ENCODE data around the gene CIDEC.

CIDEC gene, protein sequence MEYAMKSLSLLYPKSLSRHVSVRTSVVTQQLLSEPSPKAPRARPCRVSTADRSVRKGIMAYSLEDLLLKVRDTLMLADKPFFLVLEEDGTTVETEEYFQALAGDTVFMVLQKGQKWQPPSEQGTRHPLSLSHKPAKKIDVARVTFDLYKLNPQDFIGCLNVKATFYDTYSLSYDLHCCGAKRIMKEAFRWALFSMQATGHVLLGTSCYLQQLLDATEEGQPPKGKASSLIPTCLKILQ

DNA sequence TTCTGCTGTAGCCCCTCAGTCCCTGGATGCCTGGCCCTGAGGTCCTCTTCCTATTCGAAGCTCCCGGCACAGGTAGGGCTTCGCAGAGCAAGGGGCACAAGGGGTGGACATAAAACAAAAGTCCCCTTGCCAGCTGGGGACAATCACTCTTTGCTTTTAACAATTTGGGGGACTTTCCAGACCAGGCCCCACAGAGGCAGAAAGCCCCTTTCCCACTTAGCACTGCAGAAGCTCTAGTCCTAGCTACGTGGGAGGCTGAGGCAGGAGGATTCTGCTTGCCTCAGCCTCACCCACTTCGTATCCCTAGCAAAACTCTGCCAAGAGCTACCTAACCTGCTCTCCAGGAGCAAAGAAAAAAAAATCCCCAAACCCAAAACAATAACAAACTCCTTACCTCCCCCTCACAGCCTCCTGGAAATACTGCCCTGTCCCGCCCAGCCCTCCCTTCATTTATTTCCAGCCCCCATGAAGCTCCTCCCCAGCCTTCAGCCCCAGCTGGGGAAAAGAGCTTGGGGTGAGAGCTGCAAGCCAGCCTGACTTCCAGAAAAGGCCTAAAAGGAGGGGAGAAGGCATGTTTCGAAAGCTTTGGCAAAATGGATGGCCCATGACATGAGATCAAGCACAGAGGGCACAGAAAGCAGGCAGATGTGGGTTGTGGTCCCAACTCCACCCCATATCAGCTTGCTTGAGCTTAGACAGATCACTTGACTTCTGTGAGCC, at the start of gene CIDEC:
Gene CIDEC (minus strand): TSS at position 424 of the 720 bp plus-strand sequence. CDS start 1,767 bp downstream, outside the sequence.
- TF ChIP-seq, protein P1, sequence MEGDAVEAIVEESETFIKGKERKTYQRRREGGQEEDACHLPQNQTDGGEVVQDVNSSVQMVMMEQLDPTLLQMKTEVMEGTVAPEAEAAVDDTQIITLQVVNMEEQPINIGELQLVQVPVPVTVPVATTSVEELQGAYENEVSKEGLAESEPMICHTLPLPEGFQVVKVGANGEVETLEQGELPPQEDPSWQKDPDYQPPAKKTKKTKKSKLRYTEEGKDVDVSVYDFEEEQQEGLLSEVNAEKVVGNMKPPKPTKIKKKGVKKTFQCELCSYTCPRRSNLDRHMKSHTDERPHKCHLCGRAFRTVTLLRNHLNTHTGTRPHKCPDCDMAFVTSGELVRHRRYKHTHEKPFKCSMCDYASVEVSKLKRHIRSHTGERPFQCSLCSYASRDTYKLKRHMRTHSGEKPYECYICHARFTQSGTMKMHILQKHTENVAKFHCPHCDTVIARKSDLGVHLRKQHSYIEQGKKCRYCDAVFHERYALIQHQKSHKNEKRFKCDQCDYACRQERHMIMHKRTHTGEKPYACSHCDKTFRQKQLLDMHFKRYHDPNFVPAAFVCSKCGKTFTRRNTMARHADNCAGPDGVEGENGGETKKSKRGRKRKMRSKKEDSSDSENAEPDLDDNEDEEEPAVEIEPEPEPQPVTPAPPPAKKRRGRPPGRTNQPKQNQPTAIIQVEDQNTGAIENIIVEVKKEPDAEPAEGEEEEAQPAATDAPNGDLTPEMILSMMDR (IDR thresholded peaks at IDR 0.05; ENCODE audit: control insufficient read depth, insufficient read depth, low read depth, low read length, missing control alignments): no peak
- DNase-seq (ENCODE audit: low read depth): no peak
- no peak within 1 kb of the TSS for H3K4me3 ChIP-seq (ENCODE audit: control insufficient read depth, low read depth, low read length)

DNA sequence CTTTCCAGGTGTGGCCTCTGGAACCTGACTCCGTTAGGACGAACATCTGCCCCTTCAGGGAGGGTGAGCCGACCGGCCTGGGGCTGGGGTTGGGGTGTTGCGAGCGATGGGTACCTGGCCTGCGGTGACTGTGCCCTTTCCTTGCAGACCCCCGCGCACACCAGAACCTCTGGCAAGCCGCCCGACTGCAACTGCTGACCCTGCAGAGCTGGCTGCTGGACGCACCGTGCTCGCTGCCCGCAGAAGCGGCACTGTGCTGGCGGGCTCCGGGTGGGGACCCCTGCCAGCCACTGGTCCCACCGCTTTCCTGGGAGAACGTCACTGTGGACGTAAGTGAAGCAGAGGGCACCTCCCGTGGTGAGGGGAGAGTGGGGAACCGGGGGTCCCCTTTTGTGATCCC, 48.1 kb upstream of the CIDEC start:
- DNase-seq (ENCODE audit: low read depth): no peak
- no peak overlapping the region for H3K4me3 ChIP-seq (ENCODE audit: control insufficient read depth, low read depth, low read length)
- TF ChIP-seq, protein P1 (IDR thresholded peaks at IDR 0.05; ENCODE audit: control insufficient read depth, insufficient read depth, low read depth, low read length, missing control alignments): no peak

DNA sequence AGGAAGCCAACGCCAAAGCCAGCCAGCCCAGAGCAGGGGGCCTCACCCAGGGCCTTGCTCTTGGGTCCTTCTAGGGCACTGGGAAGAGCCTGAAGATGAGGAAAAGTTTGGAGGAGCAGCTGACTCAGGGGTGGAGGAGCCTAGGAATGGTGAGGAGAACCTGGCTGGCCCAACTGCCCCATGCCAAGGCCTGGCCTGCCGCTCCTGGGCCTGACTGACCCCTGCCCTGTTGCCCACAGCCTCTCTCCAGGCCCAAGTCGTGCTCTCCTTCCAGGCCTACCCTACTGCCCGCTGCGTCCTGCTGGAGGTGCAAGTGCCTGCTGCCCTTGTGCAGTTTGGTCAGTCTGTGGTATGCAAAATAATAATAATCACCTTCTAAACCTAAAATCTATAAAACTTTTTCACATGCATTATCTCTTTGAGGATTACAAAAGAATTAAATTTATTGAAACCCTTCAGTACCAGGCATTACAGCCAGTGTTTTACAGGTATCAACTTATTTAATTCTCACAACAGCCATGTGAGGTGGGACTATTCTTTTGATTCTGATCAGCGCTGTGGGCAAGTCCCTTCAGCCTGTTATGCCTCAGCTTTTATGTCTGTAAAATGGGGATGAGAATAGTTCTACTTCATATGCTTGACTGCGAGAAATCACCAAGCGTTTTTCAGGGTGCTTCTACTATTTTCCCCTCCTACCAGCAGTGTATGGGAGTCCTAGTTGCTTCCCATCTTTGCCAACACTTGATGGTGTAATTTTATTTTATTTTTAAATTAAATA, 38.4 kb upstream of the CIDEC start:
- no peak for DNase-seq (ENCODE audit: low read depth)
- no peak overlapping the region for H3K4me3 ChIP-seq (ENCODE audit: control insufficient read depth, low read depth, low read length)
- TF ChIP-seq, protein P1 (IDR thresholded peaks at IDR 0.05; ENCODE audit: control insufficient read depth, insufficient read depth, low read depth, low read length, missing control alignments): no peak

DNA sequence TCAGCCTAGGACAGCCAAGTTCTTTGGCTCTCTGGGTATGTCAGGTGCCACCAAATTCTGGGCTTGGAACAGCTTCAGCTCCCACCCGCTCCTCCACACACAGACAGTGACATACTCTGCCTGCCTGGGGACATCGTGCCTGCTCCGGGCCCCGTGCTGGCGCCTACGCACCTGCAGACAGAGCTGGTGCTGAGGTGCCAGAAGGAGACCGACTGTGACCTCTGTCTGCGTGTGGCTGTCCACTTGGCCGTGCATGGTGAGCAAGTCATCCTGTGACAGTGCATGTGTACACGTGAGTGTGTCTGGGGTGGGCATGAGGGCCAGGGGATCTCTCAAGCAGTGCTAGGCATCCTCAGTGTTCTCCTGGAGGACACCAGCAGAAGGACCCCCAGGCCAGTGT, 37.8 kb upstream of the CIDEC start:
- no peak overlapping the region for H3K4me3 ChIP-seq (ENCODE audit: control insufficient read depth, low read depth, low read length)
- DNase-seq (ENCODE audit: low read depth): no peak
- TF ChIP-seq, protein P1 (IDR thresholded peaks at IDR 0.05; ENCODE audit: control insufficient read depth, insufficient read depth, low read depth, low read length, missing control alignments): no peak

DNA sequence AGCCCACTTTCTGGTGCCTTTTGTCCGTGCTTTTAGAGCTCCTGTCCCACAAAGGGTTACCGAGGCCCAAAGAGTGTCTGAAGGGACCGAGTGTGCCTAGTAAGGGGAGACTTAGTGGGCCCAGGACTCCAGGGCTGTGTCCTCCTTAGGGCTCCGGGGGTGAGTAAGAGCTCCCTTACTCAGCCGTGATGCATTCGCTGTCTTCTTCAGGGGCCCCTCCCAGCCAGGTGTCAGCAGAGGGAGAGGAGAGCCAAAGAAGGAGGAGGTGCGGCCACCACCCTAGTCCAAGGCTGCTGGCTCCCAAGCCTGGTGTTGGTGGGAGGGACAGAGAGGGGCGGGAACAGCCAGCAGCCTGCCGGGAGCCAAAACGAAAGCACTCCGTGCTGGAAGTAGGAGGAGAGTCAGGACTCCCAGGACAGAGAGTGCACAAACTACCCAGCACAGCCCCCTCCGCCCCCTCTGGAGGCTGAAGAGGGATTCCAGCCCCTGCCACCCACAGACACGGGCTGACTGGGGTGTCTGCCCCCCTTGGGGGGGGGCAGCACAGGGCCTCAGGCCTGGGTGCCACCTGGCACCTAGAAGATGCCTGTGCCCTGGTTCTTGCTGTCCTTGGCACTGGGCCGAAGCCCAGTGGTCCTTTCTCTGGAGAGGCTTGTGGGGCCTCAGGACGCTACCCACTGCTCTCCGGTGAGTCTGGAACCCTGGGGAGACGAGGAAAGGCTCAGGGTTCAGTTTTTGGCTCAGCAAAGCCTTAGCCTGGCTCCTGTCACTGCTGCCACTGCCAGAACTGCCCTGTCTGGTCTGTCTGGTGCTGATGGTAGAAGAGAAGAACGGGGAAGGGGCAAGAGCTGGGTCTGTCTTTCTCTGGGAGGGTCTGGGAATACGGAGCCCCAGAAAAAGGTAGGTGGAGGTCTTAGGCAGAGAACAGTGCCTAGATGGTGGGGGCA, 37.0 kb upstream of the CIDEC start, which contains the start of gene IL17RC:
Gene IL17RC (plus strand): TSS at position 365 of the 947 bp plus-strand sequence. CDS start 218 bp downstream, at position 583.
- no peak for DNase-seq (ENCODE audit: low read depth)
- H3K4me3 ChIP-seq (ENCODE audit: control insufficient read depth, low read depth, low read length): peak within 1 kb of the TSS; percentile 53

More for the DNA sequence above, 37.0 kb upstream of the CIDEC start, which contains the start of gene IL17RC:
- TF ChIP-seq, protein P1 (IDR thresholded peaks at IDR 0.05; ENCODE audit: control insufficient read depth, insufficient read depth, low read depth, low read length, missing control alignments): no peak
